ENCODE measurements around the gene ANKRD60.

The ANKRD60 gene

GRCh38 chr20:58267389-58268215 lies 39.1 kb upstream of the ANKRD60 start:
- TF ChIP-seq, protein P1, sequence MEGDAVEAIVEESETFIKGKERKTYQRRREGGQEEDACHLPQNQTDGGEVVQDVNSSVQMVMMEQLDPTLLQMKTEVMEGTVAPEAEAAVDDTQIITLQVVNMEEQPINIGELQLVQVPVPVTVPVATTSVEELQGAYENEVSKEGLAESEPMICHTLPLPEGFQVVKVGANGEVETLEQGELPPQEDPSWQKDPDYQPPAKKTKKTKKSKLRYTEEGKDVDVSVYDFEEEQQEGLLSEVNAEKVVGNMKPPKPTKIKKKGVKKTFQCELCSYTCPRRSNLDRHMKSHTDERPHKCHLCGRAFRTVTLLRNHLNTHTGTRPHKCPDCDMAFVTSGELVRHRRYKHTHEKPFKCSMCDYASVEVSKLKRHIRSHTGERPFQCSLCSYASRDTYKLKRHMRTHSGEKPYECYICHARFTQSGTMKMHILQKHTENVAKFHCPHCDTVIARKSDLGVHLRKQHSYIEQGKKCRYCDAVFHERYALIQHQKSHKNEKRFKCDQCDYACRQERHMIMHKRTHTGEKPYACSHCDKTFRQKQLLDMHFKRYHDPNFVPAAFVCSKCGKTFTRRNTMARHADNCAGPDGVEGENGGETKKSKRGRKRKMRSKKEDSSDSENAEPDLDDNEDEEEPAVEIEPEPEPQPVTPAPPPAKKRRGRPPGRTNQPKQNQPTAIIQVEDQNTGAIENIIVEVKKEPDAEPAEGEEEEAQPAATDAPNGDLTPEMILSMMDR (IDR thresholded peaks at IDR 0.05): no peak

DNA sequence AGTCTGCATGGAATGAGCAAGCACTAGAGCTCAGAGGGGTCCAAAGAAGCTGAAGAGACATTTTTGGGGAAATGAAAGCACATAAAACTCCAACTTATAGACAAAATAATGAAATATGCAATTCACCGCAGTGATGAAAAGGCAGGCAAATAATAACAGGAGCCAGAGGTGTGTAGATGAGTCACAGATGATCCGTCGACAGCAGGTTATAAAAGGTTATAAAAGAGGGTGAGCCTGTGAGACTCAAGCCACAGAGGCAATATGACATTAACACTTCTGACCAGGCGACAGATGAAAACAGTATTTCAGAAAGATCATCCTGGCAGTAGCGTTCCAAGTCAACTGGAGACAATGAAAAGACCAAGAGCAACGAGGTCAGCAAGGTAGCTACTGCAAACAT lies 35.8 kb upstream of the ANKRD60 start:
- TF ChIP-seq, protein P1 (IDR thresholded peaks at IDR 0.05): no peak

- TF ChIP-seq, protein P1 (IDR thresholded peaks at IDR 0.05): no peak
These were observed 33.2 kb upstream of the ANKRD60 start for GRCh38 chr20:58261660-58262059.

GRCh38 chr20:58260006-58260405 lies 31.6 kb upstream of the ANKRD60 start:
- TF ChIP-seq, protein P1 (IDR thresholded peaks at IDR 0.05): no peak

DNA sequence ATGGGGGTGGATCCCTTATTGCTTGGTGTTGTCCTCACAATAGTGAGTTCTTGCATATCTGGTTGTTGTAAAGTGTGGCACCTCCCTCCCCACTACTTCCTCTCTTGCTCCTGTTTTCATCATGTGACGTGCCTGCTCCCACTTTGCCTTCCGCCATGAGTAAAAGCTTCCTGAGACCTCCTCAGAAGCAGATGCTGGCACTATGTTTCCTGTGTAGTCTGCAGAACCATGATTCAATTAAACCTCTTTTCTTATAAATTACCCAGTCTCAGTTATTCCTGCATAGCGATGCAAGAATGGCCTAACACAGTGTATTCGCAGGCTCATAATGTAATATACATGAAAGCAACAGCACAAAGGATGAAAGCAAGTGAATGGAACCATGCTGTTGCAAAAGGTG lies 28.4 kb upstream of the ANKRD60 start:
- TF ChIP-seq, protein P1 (IDR thresholded peaks at IDR 0.05): no peak

- TF ChIP-seq, protein P1 (IDR thresholded peaks at IDR 0.05): no peak
These were observed 27.9 kb upstream of the ANKRD60 start for GRCh38 chr20:58256307-58256706.

GRCh38 chr20:58254890-58255289 lies 26.4 kb upstream of the ANKRD60 start:
- TF ChIP-seq, protein P1 (IDR thresholded peaks at IDR 0.05): no peak
